NCI-H1436 (cell line): ENCODE results near the gene FGF18.

Source experiments
- DNase-seq: peaks from one replicate; lab custom pipeline; 2025; lab: John Stamatoyannopoulos, UW

The FGF18 gene

GRCh38 chr5:171470420-171470819 is 51.0 kb downstream of the FGF18 start:
- no peak for DNase-seq

DNA sequence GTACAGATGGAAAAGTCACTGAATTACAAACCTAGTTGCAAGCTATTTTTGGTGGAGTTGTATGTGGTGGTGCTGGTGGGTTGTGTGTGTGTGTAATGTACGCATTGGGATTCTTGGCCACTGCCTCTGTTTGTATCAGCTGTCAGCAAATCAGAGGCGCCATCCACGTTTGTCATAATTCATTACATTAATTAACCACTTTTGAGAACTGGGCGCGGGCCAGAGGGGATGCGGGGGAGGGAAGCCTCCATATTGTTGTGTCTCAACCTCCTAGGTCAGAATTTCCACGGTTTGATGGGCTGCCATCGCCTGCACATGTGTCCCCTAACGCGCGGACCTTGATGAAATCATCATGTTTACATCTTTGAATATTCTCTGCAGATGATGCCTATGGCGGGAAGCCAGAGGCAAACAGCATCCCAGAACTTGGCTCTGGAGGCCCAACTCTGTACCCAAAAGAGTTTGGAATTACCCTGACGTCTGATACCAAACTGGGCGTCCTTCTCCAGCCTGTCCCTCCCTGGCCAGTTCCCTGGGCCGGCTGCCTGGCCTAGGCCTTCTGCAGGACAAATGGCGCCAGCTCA is 54.9 kb downstream of the FGF18 start:
- no peak for DNase-seq

GRCh38 chr5:171475596-171475995 is 56.1 kb downstream of the FGF18 start:
- DNase-seq, result no peak

DNA sequence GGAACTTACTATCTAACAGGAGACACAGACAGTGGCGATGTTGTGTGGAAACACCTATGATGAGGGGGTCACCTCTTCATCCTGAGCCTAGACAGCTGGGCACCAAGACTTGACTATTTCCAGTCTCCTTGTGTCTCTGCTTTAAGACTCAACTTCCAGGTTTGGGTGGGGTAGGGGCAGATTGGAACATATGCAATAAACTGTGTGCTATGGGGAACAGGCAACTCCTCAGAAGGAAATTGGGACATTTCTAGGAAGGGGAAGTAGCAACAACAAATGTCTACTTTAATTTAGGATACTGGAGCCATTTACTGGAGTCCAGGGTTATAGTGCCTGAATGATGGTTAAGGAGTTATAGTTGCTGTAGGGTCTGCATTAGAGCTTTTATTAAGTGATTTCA is 57.3 kb downstream of the FGF18 start:
- DNase-seq, result no peak

GRCh38 chr5:171477101-171477500 is 57.7 kb downstream of the FGF18 start:
- no peak for DNase-seq

- DNase-seq, result no peak
These were observed 58.2 kb downstream of the FGF18 start for GRCh38 chr5:171477666-171478065.

- no peak for DNase-seq
These were observed 59.7 kb downstream of the FGF18 start for GRCh38 chr5:171478946-171479775.

- no peak for DNase-seq
These were observed 60.3 kb downstream of the FGF18 start for GRCh38 chr5:171479776-171480125.

DNA sequence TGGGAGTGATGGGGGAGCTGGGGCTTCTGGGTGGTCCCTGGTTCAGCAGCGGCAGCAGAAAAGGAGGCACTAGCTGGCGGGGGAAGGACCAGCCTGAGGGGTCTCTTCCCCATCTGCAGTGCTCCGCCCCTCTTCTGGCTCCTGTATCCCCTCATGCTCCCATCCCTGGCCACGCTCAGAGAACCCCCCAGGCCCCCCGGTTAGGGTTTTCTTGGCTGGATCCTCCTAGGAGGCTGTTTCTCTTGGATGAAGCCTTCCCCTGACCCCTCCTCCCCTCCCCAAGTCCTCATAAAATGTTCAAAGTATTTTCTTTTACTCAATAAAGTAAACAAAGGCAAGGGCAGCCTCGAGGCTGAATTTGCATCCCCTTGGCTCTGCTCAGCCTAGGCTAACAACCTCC is 60.8 kb downstream of the FGF18 start:
- no peak for DNase-seq

DNA sequence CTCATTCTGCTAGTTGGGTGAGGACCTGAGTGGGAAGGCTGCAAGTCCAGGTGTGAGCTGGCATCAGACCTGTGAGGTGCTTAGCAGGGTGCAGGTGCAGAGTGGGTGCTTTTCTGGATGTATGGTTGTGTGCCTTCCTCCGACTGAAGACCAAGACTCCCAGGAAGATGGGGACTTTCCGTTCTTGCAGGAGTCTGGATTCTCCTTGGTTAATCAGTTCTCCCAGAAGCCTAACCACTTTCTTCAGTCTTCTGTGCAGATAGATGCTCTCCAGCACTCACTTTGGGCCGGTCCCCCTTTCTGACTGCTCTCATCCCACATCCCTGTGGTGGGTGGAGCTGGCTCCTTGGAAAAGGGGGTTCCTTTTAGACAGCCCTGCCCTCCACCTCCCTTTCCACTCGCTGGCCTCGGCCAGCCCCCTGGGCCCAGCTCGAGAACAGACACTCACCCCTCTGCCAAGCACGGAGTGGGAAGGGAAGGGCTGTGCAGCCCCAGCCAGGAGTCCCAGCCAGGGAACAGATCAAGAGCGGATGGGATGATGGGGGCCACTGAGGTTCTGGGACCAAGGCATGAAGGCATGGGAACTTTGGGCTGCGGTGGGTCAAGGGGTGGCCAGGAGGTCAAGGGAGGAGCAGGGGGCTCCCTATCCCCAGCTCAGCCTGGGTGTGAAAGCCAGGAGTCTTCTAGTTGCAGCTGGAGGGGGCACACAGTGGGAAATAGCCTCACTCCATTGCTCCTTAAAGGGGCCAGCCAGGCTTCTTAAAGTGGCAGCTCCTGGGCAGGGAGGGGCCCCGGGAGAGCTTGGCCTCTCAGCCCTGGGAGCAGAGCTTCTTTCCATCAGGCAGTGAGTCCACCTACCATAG is 62.4 kb downstream of the FGF18 start:
- no peak for DNase-seq

DNA sequence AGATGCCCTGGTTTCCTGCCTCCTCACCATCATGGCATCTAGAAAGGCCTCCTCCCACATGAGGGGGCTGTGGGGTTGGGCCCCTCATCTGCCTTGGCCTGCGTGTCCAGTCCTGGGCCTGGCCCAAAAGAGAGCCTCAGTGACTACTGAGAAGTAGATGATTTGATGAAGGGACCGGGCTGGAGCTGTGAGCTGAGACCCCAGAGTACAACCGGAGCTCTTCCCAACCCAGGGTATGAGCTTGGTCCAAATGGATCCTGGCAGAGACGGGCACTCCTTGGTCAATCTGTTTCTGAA is 62.9 kb downstream of the FGF18 start:
- DNase-seq, result no peak

- DNase-seq, result no peak
These were observed 64.2 kb downstream of the FGF18 start for GRCh38 chr5:171483551-171484135.

GRCh38 chr5:171484460-171484899 is 65.0 kb downstream of the FGF18 start:
- DNase-seq, result no peak

DNA sequence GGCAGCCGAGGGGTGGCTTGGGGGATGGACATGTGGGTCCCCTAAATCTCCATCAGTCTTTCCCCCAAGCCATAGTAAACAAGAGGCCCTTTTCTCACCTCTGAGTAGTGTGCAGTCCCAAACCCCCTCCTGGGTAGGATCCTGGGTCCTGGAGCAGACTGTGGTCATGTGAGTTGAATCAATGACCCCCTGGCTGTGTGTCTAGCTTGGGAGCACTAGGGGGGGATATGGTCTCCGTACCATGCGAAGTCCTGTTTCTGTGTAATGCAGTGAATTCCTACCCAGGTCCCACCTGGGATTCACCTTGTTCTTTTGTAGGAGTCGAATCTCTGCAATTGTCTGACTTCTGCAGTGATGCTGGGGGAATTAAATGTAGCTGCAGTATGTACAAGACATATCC is 66.2 kb downstream of the FGF18 start:
- no peak for DNase-seq

GRCh38 chr5:171486613-171487012 is 67.2 kb downstream of the FGF18 start:
- no peak for DNase-seq

GRCh38 chr5:171488876-171489275 is 69.4 kb downstream of the FGF18 start:
- no peak for DNase-seq

GRCh38 chr5:171492781-171493180 is 73.3 kb downstream of the FGF18 start:
- DNase-seq, result no peak

DNA sequence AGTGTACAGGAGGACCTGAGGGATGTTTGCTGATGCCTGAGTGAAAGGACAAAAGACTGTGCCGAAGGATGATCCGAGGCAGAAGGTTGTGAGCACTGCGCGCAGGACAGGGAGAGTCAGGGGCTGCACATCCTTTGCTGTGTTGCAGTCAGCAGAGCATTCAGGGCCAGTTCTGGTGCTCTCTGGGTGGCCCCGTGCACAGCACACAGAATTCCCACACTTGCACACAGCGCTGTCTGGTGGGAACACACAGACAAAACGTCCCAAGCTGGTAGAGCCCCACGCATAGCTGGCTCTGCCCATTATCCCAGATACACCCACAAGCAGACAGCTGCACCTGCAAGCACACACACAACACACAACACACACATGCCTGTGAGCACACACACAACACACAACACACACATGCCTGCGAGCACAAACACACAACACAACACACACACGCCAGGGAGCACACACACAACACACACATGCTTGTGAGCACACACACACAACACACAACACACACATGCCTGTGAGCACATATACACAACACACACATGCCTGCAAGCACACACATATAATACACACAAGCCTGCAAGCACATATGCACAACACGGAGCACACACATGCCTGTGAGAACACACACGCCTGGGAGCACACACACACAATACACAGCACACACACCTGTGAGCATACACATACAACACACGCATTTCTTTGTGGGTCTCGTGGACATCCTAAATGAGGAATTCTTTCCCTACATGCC is 74.4 kb downstream of the FGF18 start:
- DNase-seq, result no peak

DNA sequence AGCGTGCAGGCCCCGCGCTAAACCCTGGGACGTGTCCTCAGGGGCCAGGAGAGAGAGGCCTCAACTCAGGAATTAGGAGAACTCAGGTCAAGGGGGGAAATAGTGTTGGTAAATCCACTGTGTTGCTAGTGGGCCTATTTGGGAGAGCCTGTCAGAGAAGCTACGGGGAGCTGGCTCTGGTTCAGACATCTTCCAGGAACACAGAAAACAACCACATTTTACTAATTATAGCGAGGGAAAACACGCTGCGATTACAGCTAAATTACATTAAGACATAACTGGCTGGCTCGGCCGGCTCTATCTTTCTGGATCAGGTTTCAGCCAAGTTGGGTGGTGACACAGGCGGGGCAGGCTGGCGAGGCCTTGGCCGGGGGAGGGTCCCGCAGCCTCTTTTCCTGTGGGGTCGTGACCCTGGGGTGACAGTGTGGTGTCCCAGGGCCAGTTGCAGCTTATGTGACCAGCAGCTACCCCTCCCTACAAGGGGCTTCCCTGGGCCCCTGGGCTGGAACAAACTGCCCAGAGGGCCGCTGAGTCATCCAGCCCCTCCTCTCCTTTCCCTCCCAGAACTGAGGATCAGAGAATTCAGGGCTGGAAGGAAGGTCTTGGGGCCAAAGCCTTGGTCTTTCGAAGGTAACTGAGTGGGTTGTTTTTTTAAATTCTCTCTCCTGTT is 75.1 kb downstream of the FGF18 start:
- no peak for DNase-seq

- DNase-seq, result no peak
These were observed 75.8 kb downstream of the FGF18 start for GRCh38 chr5:171495122-171495700.

- no peak for DNase-seq
These were observed 77.0 kb downstream of the FGF18 start for GRCh38 chr5:171496456-171496855.
